GM19025 (cell line): ENCODE data around the gene TMEM52.

Experiments used
- ATAC-seq: cut with Tn5 transposase; IDR thresholded peaks from one replicate; pipeline ENCODE4 v1.9.1; 2021; ENCODE audit warnings: mild to moderate bottlenecking, low read depth, moderate library complexity; ENCODE audit not compliant: unreplicated experiment

Gene TMEM52

DNA sequence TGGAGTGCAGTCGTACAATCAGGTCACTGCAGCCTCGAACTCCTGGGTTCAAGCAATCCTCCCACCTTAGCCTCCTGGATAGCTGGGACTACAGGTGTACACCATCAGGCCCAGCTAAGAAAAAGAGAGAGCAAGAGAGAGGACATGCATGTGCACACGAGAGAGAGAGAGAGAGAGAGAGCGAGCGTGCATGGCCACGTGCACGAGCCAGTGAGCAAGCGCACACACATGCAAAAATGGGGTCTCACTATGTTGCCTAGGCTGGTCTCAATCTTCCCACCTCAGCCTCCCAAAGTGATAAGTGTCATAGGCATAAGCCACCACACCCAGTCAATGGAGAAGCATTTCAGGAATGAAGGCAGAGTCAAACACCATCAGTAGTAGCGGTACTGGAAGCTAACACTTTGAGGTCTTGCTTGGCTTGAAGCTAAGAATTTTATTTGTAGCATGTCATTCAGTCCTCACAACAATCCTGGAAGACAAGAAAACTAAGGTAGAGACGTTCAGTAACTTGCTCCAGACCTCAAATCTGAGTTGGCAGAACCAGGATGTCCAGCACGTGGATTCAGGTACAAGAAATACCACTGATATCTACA, 42.6 kb downstream of the TMEM52 start:
- no peak for ATAC-seq

- no peak for ATAC-seq
Measured at GRCh38 chr1:1875932-1876331, 43.1 kb downstream of the TMEM52 start.

GRCh38 chr1:1874901-1875300, 44.2 kb downstream of the TMEM52 start:
- ATAC-seq, result no peak

DNA sequence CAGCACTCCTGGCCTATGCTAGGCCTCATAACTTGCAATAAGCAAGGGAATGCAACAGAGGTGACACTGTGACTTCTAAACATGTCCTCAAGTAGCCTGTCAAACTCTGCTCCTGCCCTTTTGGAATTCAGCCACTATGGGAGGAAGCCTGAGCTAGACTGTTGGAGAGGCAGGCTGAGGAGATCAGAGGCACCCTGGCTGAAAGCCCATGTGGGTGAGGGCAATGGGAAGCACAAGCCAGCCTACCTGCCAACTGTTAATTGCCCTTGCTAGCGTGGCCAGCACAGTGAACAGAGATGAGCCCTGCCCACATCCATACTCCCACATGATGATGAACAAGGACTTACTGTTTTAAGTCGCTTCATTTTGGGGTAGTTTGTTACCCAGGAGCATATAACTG, 45.9 kb downstream of the TMEM52 start:
- ATAC-seq, result no peak

- no peak for ATAC-seq
Measured at GRCh38 chr1:1872329-1872994, 46.6 kb downstream of the TMEM52 start.

GRCh38 chr1:1869469-1869868, 49.6 kb downstream of the TMEM52 start:
- no peak for ATAC-seq
